HUES64 (cell line): Measurements from ENCODE around the gene CFAP77.

Source experiments
- H3K27ac ChIP-seq: 2 replicates; pipeline ENCODE4 v1.7.0; 2013; ENCODE audit warnings: low read depth, low read length, inconsistent platforms
- H3K27me3 ChIP-seq: 2 replicates; pipeline ENCODE4 v1.6.1; 2013; ENCODE audit warnings: mild to moderate bottlenecking, low read length; ENCODE audit not compliant: insufficient read depth
- H3K36me3 ChIP-seq: 2 replicates; pipeline ENCODE4 v1.6.1; 2013; ENCODE audit warnings: mild to moderate bottlenecking, low read length; ENCODE audit not compliant: insufficient read depth
- H3K4me1 ChIP-seq: 2 replicates; pipeline ENCODE4 v1.6.1; 2013; ENCODE audit warnings: mild to moderate bottlenecking, low read length, moderate library complexity; ENCODE audit not compliant: insufficient read depth
- H3K4me3 ChIP-seq: 2 replicates; pipeline ENCODE4 v1.5.1; 2013; ENCODE audit warnings: mild to moderate bottlenecking, low read length, moderate library complexity
- H3K9ac ChIP-seq: 2 replicates; pipeline ENCODE4 v1.6.1; 2013; ENCODE audit warnings: mild to moderate bottlenecking, low read depth, low read length
- H3K9me3 ChIP-seq: 2 replicates; pipeline ENCODE4 v1.6.1; 2013; ENCODE audit warnings: low read depth, low read length; ENCODE audit not compliant: insufficient read depth
- WGBS: fragments of 150-250, 120-280 bp; methylation state at CpG from one replicate; pipeline ENCODE4 v1.1.7; 2013; ENCODE audit warnings: missing lambda C conversion rate; 5-methylcytosine and 5-hydroxymethylcytosine counted together

CFAP77 gene

DNA sequence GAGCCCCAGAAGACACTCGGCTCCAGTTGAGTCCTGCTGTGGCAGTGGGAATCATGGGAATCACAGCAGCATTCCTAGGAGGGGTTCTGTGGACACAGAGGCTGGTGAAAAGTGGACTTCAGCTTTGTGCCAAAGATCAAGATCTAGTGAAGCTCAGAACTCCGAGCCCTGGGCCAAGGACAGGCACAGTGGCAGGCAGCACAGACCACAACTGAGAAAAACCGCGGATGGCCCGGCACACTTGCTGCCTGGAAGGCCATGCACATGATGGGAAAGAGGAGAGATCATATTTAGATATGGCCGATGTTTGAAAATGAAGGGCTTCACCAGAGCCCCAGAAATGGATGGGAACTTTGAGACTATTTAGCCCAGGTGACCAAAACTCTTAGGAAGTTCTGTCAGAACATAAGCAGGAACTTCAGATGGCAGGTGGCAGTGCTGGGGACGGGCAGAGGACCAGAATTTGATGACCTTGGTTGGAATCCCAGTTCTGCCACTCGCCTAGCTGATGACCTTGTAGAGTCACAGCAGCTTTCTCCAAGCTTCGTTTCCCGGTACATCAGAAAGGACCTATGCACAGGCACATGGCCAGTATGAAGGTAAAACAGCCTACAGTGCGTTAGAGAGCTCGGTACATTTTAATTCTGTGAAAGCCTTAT, 190.4 kb downstream of the CFAP77 start:
- Histone ChIP-seq H3K27ac (no peak overlapping the region), H3K4me3 (no peak overlapping the region), H3K4me1 (no peaks in the 10 kb centered on the region; the same call in 1 of the 2 replicates), H3K27me3 (no peaks in the 10 kb centered on the region), H3K9me3 (no peaks in the 10 kb centered on the region), H3K9ac (no peak overlapping the region), H3K36me3 (peaks cover 23% of the 10 kb centered on the region)
- 94% methylated on average over 12 of the region's 12 CpGs for WGBS

- Histone ChIP-seq H3K36me3 (peaks cover 31% of the 10 kb centered on the region), H3K27me3 (no peaks in the 10 kb centered on the region)
- WGBS, result 80% methylated on average over 3 of the region's 3 CpGs
Measured at GRCh38 chr9:132602207-132602606, 192.2 kb downstream of the CFAP77 start.

GRCh38 chr9:132605387-132605786, 195.4 kb downstream of the CFAP77 start:
- no peak overlapping the region for H3K9ac ChIP-seq
- WGBS, result 95% methylated on average over 6 of the region's 6 CpGs
- no peaks in the 10 kb centered on the region for H3K4me1 ChIP-seq
- no peaks in the 10 kb centered on the region for H3K9me3 ChIP-seq
- no peak overlapping the region for H3K4me3 ChIP-seq
- no peak overlapping the region for H3K27ac ChIP-seq
- H3K36me3 ChIP-seq, result peaks cover 49% of the 10 kb centered on the region
- H3K27me3 ChIP-seq, result no peaks in the 10 kb centered on the region

More at GRCh38 chr9:132602207-132602606, 192.2 kb downstream of the CFAP77 start:
- Histone ChIP-seq H3K4me1 (no peaks in the 10 kb centered on the region; the same call in 1 of the 2 replicates), H3K9me3 (no peaks in the 10 kb centered on the region), H3K9ac (no peak overlapping the region), H3K4me3 (no peak overlapping the region), H3K27ac (no peak overlapping the region)

DNA sequence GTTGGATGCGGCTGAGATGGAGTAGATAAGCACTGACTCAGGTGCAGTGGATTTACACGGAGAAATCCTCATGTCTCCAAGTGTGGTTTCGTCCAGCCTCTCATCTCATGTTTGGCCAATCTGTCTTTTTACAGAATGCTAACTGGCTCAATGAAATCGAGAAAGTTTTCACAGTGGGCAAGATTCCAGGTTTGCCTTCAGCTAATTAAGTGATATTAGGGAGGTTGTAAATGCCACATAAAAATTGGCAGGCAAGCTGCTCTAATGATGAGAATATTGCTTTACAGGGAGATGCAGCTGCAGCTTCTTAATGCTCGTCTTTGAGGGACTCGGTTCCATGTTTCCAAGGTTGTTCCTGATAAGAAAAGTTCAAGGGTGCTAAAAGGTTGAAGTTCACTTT, 196.1 kb downstream of the CFAP77 start:
- Histone ChIP-seq H3K9me3 (no peaks in the 10 kb centered on the region), H3K27me3 (no peaks in the 10 kb centered on the region), H3K4me3 (no peak overlapping the region), H3K36me3 (peaks cover 53% of the 10 kb centered on the region), H3K9ac (no peak overlapping the region), H3K4me1 (no peaks in the 10 kb centered on the region), H3K27ac (no peak overlapping the region)
- 96% methylated on average over 6 of the region's 6 CpGs for WGBS

DNA sequence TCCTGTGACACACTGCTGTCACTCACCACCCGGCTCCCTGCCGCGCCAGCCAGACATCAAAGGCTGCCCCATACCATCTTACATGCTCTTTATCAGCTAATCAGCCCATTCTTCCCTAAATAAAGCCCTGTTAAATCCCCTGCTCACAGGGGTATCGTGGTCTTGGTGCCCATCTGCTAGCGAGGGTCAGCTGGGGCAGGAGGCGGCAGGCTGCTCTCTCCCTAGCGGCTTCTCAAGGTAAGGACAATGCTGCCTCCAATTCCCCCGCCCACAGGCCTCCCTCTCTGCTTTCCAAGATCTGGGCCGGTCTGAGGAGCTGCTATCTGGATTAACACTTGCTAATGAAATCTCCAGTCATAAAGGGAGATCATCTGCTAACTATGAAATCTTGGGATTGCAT, 199.2 kb downstream of the CFAP77 start:
- H3K27me3 ChIP-seq, result no peaks in the 10 kb centered on the region
- peaks cover 70% of the 10 kb centered on the region for H3K36me3 ChIP-seq
- no peaks in the 10 kb centered on the region for H3K9me3 ChIP-seq
- WGBS, result 84% methylated on average over 9 of the region's 9 CpGs
- no peak overlapping the region for H3K4me3 ChIP-seq
- no peak overlapping the region for H3K27ac ChIP-seq
- H3K9ac ChIP-seq, result no peak overlapping the region
- H3K4me1 ChIP-seq, result no peaks in the 10 kb centered on the region

- no peaks in the 10 kb centered on the region for H3K4me1 ChIP-seq
- no peak overlapping the region for H3K4me3 ChIP-seq
- peaks cover 76% of the 10 kb centered on the region for H3K36me3 ChIP-seq
- H3K27me3 ChIP-seq, result no peaks in the 10 kb centered on the region
- no peak overlapping the region for H3K9ac ChIP-seq
- WGBS, result 94% methylated on average over 7 of the region's 7 CpGs
- no peaks in the 10 kb centered on the region for H3K9me3 ChIP-seq
- H3K27ac ChIP-seq, result no peak overlapping the region
Measured at GRCh38 chr9:132609829-132610228, 199.8 kb downstream of the CFAP77 start.

GRCh38 chr9:132610661-132611060, 200.7 kb downstream of the CFAP77 start:
- Histone ChIP-seq H3K4me3 (no peak overlapping the region), H3K9me3 (no peaks in the 10 kb centered on the region), H3K9ac (no peak overlapping the region), H3K27me3 (no peaks in the 10 kb centered on the region), H3K27ac (no peak overlapping the region), H3K36me3 (peaks cover 84% of the 10 kb centered on the region), H3K4me1 (peaks cover 6% of the 10 kb centered on the region; the same call in 1 of the 2 replicates)
- WGBS, result 94% methylated on average over 12 of the region's 12 CpGs

DNA sequence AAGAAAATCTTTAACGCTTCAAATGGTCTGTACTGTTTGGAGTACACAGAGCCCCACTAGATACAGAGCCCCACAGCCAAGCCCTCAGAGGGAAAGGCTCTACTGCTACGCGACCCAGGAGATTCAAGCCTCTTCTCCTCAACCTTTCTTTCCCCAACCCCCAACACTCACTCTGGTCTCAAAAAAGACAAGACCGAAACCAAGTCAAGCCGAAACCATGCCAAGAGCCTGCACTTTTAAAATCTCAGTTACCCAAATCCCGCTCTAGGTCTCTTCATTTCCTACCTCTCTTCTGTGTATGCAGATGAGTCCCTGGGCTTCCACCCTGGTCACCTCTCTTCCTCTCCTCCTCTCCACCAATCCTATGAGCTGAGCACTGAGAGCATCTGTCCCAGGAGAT, 204.3 kb downstream of the CFAP77 start:
- 87% methylated on average over 6 of the region's 6 CpGs for WGBS

DNA sequence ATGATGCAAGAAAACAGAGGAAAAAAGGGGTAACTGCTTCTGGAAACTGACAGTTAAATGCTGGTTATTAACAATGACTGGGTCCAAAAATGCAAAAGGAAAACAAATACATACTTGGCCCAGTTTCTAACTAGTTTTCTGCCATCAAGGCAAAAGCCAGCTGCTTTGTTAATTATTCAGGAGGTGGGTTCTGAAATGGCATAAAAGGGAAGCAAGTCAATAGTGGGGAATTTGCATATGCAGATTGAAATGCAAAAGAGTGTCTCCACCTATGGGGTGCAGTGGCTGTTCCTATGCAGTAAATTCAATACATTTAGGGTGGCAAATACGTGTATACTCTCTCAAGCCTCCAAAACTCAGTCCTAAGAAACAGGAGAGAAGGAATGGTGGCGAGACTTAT, 205.8 kb downstream of the CFAP77 start:
- peaks cover 87% of the 10 kb centered on the region for H3K36me3 ChIP-seq
- no peak overlapping the region for H3K27ac ChIP-seq
- 83% methylated on average over 2 of the region's 2 CpGs for WGBS
- peaks cover 7% of the 10 kb centered on the region; the same call in 1 of the 2 replicates for H3K4me1 ChIP-seq
- no peaks in the 10 kb centered on the region for H3K27me3 ChIP-seq
- no peaks in the 10 kb centered on the region for H3K9me3 ChIP-seq
- H3K4me3 ChIP-seq, result no peak overlapping the region
- no peak overlapping the region for H3K9ac ChIP-seq

More for the DNA sequence above, 204.3 kb downstream of the CFAP77 start:
- no peaks in the 10 kb centered on the region for H3K27me3 ChIP-seq
- no peaks in the 10 kb centered on the region for H3K9me3 ChIP-seq
- H3K36me3 ChIP-seq, result peaks cover 87% of the 10 kb centered on the region
- H3K9ac ChIP-seq, result no peak overlapping the region
- peaks cover 7% of the 10 kb centered on the region; the same call in 1 of the 2 replicates for H3K4me1 ChIP-seq
- no peak overlapping the region for H3K27ac ChIP-seq
- no peak overlapping the region for H3K4me3 ChIP-seq

GRCh38 chr9:132616725-132617124, 206.7 kb downstream of the CFAP77 start:
- WGBS, result 91% methylated on average over 5 of the region's 5 CpGs
- H3K27me3 ChIP-seq, result no peaks in the 10 kb centered on the region
- H3K9ac ChIP-seq, result no peak overlapping the region
- H3K9me3 ChIP-seq, result no peaks in the 10 kb centered on the region
- H3K27ac ChIP-seq, result no peak overlapping the region
- H3K4me1 ChIP-seq, result peaks cover 7% of the 10 kb centered on the region; the same call in 1 of the 2 replicates
- H3K4me3 ChIP-seq, result no peak overlapping the region
- H3K36me3 ChIP-seq, result peaks cover 86% of the 10 kb centered on the region

DNA sequence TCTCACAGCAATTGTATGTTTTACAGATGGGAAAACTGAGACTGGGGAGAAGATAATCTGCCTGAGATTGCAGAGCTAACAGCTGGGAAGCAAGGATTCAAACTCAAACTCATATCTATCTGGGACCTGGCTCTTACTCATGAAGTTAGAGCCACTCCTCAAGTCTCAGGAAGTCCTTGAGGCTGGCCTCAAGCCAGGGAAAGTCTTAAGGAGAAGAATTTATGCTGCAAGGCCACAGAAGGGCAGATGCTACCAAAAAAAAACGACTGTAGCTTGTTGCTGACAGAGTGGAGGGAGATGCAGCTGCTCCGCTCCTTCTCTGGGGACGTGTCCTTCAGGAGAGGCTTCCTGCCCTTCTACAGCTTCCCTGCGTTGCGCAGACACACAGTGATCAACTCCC, 212.1 kb downstream of the CFAP77 start:
- WGBS, result 91% methylated on average over 5 of the region's 5 CpGs
- peaks cover 76% of the 10 kb centered on the region for H3K36me3 ChIP-seq

More for the DNA sequence above, 212.1 kb downstream of the CFAP77 start:
- Histone ChIP-seq H3K9me3 (no peaks in the 10 kb centered on the region), H3K4me3 (no peak overlapping the region), H3K27me3 (no peaks in the 10 kb centered on the region), H3K4me1 (no peaks in the 10 kb centered on the region), H3K9ac (no peak overlapping the region), H3K27ac (no peak overlapping the region)
